ENCODE results near the gene UVRAG.
A peak's percentile ranks its signal among the peaks of the same experiment; 100 is the strongest.

UVRAG gene

GRCh38 chr11:75768112-75768908 lies 46.7 kb upstream of the UVRAG start, which contains the start of gene DGAT2:
Gene DGAT2 (plus strand): TSS chr11:75768778. CDS start chr11:75768992, 214 bp downstream.
- H3K4me2 ChIP-seq (ENCODE audit: low read length, poor library complexity, severe bottlenecking) = peak within 1 kb of the TSS; percentile 64
- H3K18ac ChIP-seq (ENCODE audit: low read depth in 1 of 2, low read length in 2 of 2) = peak within 1 kb of the TSS; percentile 74 to 89
- H3K4me1 ChIP-seq (ENCODE audit: control insufficient read depth, insufficient read depth, low read depth, low read length) = peaks cover 18% of the 10 kb centered on the region
- no peak within 1 kb of the TSS for H3K27ac ChIP-seq (ENCODE audit: low read length, poor library complexity, severe bottlenecking)
- H3K36me3 ChIP-seq (ENCODE audit: control insufficient read depth in 1 of 2, insufficient read depth in 2 of 2, low read depth in 1 of 2, low read length in 2 of 2) = peaks cover 0 to under 1% of the 10 kb centered on the region in 2 experiments
- no peak within 1 kb of the TSS for H3K14ac ChIP-seq (ENCODE audit: low read length in 2 of 2)
- H4K91ac ChIP-seq (ENCODE audit: low read length) = peak within 1 kb of the TSS; percentile 90
- no peaks in the 10 kb centered on the region for H3K9me3 ChIP-seq (ENCODE audit: control insufficient read depth, low read length)
- peaks cover 0 to 53% of the 10 kb centered on the region in 2 experiments for H3K27me3 ChIP-seq (ENCODE audit: control insufficient read depth in 1 of 2, insufficient read depth in 1 of 2, low read length in 2 of 2)
- peak within 1 kb of the TSS; percentile 9 to 68 for H3K4ac ChIP-seq (ENCODE audit: low read depth in 1 of 2, low read length in 2 of 2)
- peak; percentile 69 for DNase-seq
- no peak within 1 kb of the TSS for H2AK5ac ChIP-seq (ENCODE audit: low read length, severe bottlenecking)
- no peak within 1 kb of the TSS for H3K23ac ChIP-seq (ENCODE audit: low read length in 2 of 2)
- peak within 1 kb of the TSS; percentile 76 for H2BK15ac ChIP-seq (ENCODE audit: low read depth, poor library complexity, severe bottlenecking)
- WGBS = 4% methylated on average over 54 of the region's 66 CpGs
- H2BK120ac ChIP-seq (ENCODE audit: low read depth, low read length) = no peak within 1 kb of the TSS
- peak within 1 kb of the TSS; percentile 92 for H3K9ac ChIP-seq (ENCODE audit: low read length)
- H2BK5ac ChIP-seq (ENCODE audit: low read depth, low read length, poor library complexity, severe bottlenecking) = no peak within 1 kb of the TSS
- H3K79me1 ChIP-seq (replicated peaks; ENCODE audit: low read length, poor library complexity, severe bottlenecking) = no peaks in the 10 kb centered on the region
- H2AFZ ChIP-seq (ENCODE audit: low read depth, low read length) = no peak within 1 kb of the TSS
- H4K8ac ChIP-seq (ENCODE audit: low read length) = peak within 1 kb of the TSS; percentile 82
- H2BK12ac ChIP-seq (ENCODE audit: low read length in 2 of 2) = peak within 1 kb of the TSS; percentile 6 to 42
- peak within 1 kb of the TSS; percentile 31 to 91 for H3K4me3 ChIP-seq (ENCODE audit: insufficient read depth in 1 of 2, low read depth in 1 of 2, low read length in 2 of 2)

DNA sequence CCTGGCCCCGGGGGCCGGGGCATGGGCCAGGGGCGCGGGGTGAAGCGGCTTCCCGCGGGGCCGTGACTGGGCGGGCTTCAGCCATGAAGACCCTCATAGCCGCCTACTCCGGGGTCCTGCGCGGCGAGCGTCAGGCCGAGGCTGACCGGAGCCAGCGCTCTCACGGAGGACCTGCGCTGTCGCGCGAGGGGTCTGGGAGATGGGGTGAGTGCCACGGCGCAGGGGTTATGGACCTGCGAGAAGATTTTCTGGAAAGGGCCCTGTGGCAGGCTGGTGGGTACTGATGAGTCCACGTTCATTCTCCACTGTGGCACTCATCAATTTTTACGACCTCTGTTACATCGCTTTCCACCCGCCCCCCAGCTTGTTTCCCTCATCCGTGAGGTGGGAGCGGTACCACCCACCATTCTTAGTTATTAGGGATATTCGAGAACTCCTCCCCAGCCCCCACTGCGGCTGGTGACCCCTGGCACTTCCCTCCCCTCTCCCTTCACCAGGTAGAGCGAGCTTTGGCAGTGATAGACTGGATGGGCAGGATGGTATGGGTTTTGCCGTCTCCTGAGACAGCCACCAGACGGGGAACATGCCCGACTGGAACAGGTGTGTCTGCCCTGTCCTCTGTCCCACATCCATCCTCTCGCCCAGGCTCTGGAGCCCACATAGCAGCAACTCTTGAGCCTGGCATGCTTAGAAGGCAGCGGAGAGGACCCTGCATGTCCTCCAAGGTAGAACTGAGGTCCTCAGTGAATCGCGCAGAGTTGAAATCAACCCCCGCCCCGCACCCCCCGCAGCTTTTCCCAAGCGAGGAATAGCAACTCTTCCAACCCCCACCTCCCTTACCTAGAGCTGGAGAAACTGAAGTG lies 45.9 kb upstream of the UVRAG start:
- Histone ChIP-seq H2BK120ac (ENCODE audit: low read depth, low read length) (no peak overlapping the region), H3K9ac (ENCODE audit: low read length) (peak overlapping the region; percentile 92), H3K9me3 (ENCODE audit: control insufficient read depth, low read length) (no peaks in the 10 kb centered on the region), H4K8ac (ENCODE audit: low read length) (peak overlapping the region; percentile 31), H3K18ac (ENCODE audit: low read depth in 1 of 2, low read length in 2 of 2) (peak overlapping the region in 1 of 2 experiments; percentile 41), H3K27me3 (ENCODE audit: control insufficient read depth in 1 of 2, insufficient read depth in 1 of 2, low read length in 2 of 2) (peaks cover 0 to 50% of the 10 kb centered on the region in 2 experiments), H3K4me2 (ENCODE audit: low read length, poor library complexity, severe bottlenecking) (peak overlapping the region; percentile 64), H2AFZ (ENCODE audit: low read depth, low read length) (no peak overlapping the region), H3K14ac (ENCODE audit: low read length in 2 of 2) (no peak overlapping the region), H4K91ac (ENCODE audit: low read length) (no peak overlapping the region), H2BK15ac (ENCODE audit: low read depth, poor library complexity, severe bottlenecking) (peak overlapping the region; percentile 76), H2BK5ac (ENCODE audit: low read depth, low read length, poor library complexity, severe bottlenecking) (no peak overlapping the region), H3K4me3 (ENCODE audit: insufficient read depth in 1 of 2, low read depth in 1 of 2, low read length in 2 of 2) (peak overlapping the region in 1 of 2 experiments; percentile 91), H3K36me3 (ENCODE audit: control insufficient read depth in 1 of 2, insufficient read depth in 2 of 2, low read depth in 1 of 2, low read length in 2 of 2) (peaks cover 0 to 9% of the 10 kb centered on the region in 2 experiments), H3K4ac (ENCODE audit: low read depth in 1 of 2, low read length in 2 of 2) (no peak overlapping the region), H3K27ac (ENCODE audit: low read length, poor library complexity, severe bottlenecking) (no peak overlapping the region), H2BK12ac (ENCODE audit: low read length in 2 of 2) (no peak overlapping the region), H2AK5ac (ENCODE audit: low read length, severe bottlenecking) (no peak overlapping the region), H3K23ac (ENCODE audit: low read length in 2 of 2) (no peak overlapping the region), H3K79me1 (replicated peaks; ENCODE audit: low read length, poor library complexity, severe bottlenecking) (no peaks in the 10 kb centered on the region), H3K4me1 (ENCODE audit: control insufficient read depth, insufficient read depth, low read depth, low read length) (peaks cover 18% of the 10 kb centered on the region)
- DNase-seq = no peak
- 7% methylated on average over 29 of the region's 46 CpGs for WGBS

- Histone ChIP-seq H2BK5ac (ENCODE audit: low read depth, low read length, poor library complexity, severe bottlenecking) (no peak overlapping the region), H3K4me1 (ENCODE audit: control insufficient read depth, insufficient read depth, low read depth, low read length) (peaks cover 18% of the 10 kb centered on the region), H3K9ac (ENCODE audit: low read length) (peak overlapping the region; percentile 92), H3K27me3 (ENCODE audit: control insufficient read depth in 1 of 2, insufficient read depth in 1 of 2, low read length in 2 of 2) (peaks cover 0 to 50% of the 10 kb centered on the region in 2 experiments), H3K36me3 (ENCODE audit: control insufficient read depth in 1 of 2, insufficient read depth in 2 of 2, low read depth in 1 of 2, low read length in 2 of 2) (peaks cover 0 to 18% of the 10 kb centered on the region in 2 experiments), H2BK15ac (ENCODE audit: low read depth, poor library complexity, severe bottlenecking) (no peak overlapping the region), H4K8ac (ENCODE audit: low read length) (no peak overlapping the region), H3K4ac (ENCODE audit: low read depth in 1 of 2, low read length in 2 of 2) (no peak overlapping the region), H2BK120ac (ENCODE audit: low read depth, low read length) (no peak overlapping the region), H3K14ac (ENCODE audit: low read length in 2 of 2) (no peak overlapping the region), H4K91ac (ENCODE audit: low read length) (no peak overlapping the region), H3K18ac (ENCODE audit: low read depth in 1 of 2, low read length in 2 of 2) (no peak overlapping the region), H2AK5ac (ENCODE audit: low read length, severe bottlenecking) (no peak overlapping the region), H3K9me3 (ENCODE audit: control insufficient read depth, low read length) (no peaks in the 10 kb centered on the region), H3K4me3 (ENCODE audit: insufficient read depth in 1 of 2, low read depth in 1 of 2, low read length in 2 of 2) (peak overlapping the region in 1 of 2 experiments; percentile 91), H3K23ac (ENCODE audit: low read length in 2 of 2) (no peak overlapping the region), H3K4me2 (ENCODE audit: low read length, poor library complexity, severe bottlenecking) (no peak overlapping the region), H2BK12ac (ENCODE audit: low read length in 2 of 2) (no peak overlapping the region), H3K27ac (ENCODE audit: low read length, poor library complexity, severe bottlenecking) (no peak overlapping the region), H2AFZ (ENCODE audit: low read depth, low read length) (no peak overlapping the region), H3K79me1 (replicated peaks; ENCODE audit: low read length, poor library complexity, severe bottlenecking) (no peaks in the 10 kb centered on the region)
- DNase-seq = no peak
- WGBS = 76% methylated on average over 5 of the region's 5 CpGs
Observed at GRCh38 chr11:75770102-75770501, 44.9 kb upstream of the UVRAG start.

Measured in mesenchymal stem cell (in vitro differentiated cells and primary cell).